Natural killer cell treated with Interleukin-12 subunit alpha and Interleukin-12 subunit beta and Interleukin-15 and Interleukin-18, amount 100 ng/mL, for 72 hours (primary cell): Measurements from ENCODE around the gene ARHGEF35. TPM values are rescaled to one million over a fixed set of nuclear protein-coding genes. Genes with fewer than 3 reads are reported as not detected.
"Not testable (repeated sequence)": the region's sequence is repeated elsewhere in the genome, so short reads cannot be mapped to it uniquely, and the experiment has no call there.

Experiments
- ATAC-seq, 2 donors: fragments of 150-1000 bp; cut with Tn5 transposase in 1 of 2; sonication (Bioruptor Pico), chemical (Tn5 transposase) in 1 of 2; 2 replicates each; pipeline ENCODE4 v1.10.0; 2021
- DNase-seq: peaks from one replicate; pipeline ENCODE4 v3.0.0; 2022; ENCODE audit warnings: low spot score
- H3K27ac Mint-ChIP-seq, 2 donors: 1 replicate in 1 of 2; 2 replicates in 1 of 2; pipeline ENCODE4 v1.8.0; 2022; ENCODE audit warnings: mixed read lengths in 2 of 2, mild to moderate bottlenecking in 1 of 2, moderate library complexity in 1 of 2
- H3K27me3 Mint-ChIP-seq, 2 donors: 1 replicate in 1 of 2; 2 replicates in 1 of 2; pipeline ENCODE4 v1.8.0; 2022; ENCODE audit warnings: mixed read lengths in 2 of 2
- H3K36me3 Mint-ChIP-seq: one replicate; pipeline ENCODE4 v1.8.0; 2022; ENCODE audit warnings: mixed read lengths
- H3K4me1 Mint-ChIP-seq, 2 donors: 1 replicate in 1 of 2; 2 replicates in 1 of 2; pipeline ENCODE4 v1.8.0; 2022; ENCODE audit warnings: low read depth in 2 of 2, mixed read lengths in 2 of 2, mild to moderate bottlenecking in 1 of 2
- H3K4me3 Mint-ChIP-seq: one replicate; pipeline ENCODE4 v1.8.0; 2022; ENCODE audit warnings: mixed read lengths
- H3K9me3 Mint-ChIP-seq: 2 replicates; pipeline ENCODE4 v1.8.0; 2022; ENCODE audit warnings: mixed read lengths
- total RNA-seq, 2 donors: library from RNA; stranded (reverse); gene quantifications; one replicate each; pipeline ENCODE4 v1.2.3, GENCODE V29; 2022

The ARHGEF35 gene
- total RNA-seq, 2 donors from 2014 or later: 1.2 TPM; not detected in 1

DNA sequence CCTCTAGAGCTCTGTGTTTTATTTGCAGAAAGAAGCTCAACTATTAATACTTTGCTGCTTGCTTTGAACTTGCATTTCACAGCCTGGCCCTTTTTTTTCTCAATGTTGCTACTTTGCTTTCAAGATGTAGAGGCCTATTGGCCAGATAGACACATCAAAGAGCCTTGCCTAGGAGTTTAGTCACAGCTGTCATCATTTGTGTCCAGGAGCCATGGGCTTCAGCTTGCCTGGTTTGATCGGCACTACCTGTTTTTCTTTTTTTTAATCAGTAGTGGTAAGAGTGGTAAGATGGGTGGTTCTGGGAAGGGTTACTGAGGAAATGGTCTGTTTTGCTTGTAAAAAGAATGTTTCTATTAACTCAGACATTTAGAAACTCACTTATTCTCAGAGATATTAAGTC is 6.3 kb upstream of the ARHGEF35 start:
- not testable (repeated sequence) for H3K4me1 Mint-ChIP-seq, H3K27ac Mint-ChIP-seq, DNase-seq, H3K27me3 Mint-ChIP-seq, H3K4me3 Mint-ChIP-seq, H3K9me3 Mint-ChIP-seq, H3K36me3 Mint-ChIP-seq, ATAC-seq

DNA sequence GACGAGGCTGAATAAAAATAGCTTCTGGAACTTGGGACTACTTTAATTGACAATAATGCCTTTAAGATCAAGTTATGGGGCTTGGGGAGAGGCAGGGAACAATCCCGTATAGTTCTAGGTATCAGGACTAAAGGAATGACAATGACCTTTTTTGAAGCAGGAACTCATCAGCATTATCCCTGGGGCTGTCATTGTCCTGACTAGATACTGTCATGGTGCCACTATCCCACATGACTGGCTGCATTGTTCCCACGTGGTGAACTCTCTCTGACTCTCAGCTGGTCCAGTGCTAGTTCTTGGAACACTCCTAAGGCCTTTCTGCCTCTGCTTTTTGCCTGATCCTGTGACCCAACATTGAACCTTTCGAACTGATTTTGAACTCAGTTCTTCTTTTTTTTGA is 3.3 kb upstream of the ARHGEF35 start:
- not testable (repeated sequence) for H3K36me3 Mint-ChIP-seq, H3K4me3 Mint-ChIP-seq, ATAC-seq, H3K27ac Mint-ChIP-seq, DNase-seq, H3K9me3 Mint-ChIP-seq, H3K27me3 Mint-ChIP-seq, H3K4me1 Mint-ChIP-seq

GRCh38 chr7:144194453-144194852 is 1.2 kb downstream of the ARHGEF35 start:
- DNase-seq, H3K27ac Mint-ChIP-seq, ATAC-seq, H3K27me3 Mint-ChIP-seq, H3K36me3 Mint-ChIP-seq, H3K4me3 Mint-ChIP-seq, H3K9me3 Mint-ChIP-seq, H3K4me1 Mint-ChIP-seq: not testable (repeated sequence)

- H3K4me3 Mint-ChIP-seq, H3K27ac Mint-ChIP-seq, H3K9me3 Mint-ChIP-seq, DNase-seq, H3K27me3 Mint-ChIP-seq, H3K4me1 Mint-ChIP-seq, H3K36me3 Mint-ChIP-seq: not testable (repeated sequence)
- ATAC-seq: peak; percentile 48 to 50
These were observed 1.9 kb downstream of the ARHGEF35 start for GRCh38 chr7:144193782-144194181.

DNA sequence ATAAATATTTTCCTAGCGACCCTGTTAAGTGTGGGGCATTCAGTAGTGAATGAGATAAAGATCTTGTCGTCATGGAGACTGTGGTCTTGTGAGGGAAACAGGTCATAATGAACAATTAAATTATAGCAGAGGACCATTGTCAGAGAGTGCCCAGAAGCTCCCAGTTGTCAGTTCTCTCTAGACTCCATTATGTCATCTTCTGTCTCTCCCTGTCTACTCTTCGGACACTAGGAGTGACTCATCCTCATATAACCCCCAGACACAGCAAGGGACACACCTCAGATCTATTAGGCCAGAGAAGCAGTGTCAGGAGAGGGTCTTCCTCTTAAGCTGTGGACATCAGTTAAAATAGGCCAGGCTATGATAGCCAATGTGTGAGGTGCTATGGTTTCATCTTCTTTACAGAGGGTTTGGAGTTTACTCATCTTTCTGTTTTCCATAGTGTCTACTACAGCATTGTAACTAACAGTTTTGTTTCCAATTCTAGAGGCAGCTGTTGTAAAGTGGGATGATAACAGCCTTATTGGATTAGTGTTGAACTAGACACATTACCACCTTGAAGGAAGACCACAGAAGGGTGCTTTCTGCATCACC is 7.0 kb downstream of the ARHGEF35 start:
- not testable (repeated sequence) for H3K27me3 Mint-ChIP-seq, H3K27ac Mint-ChIP-seq, H3K4me3 Mint-ChIP-seq, H3K36me3 Mint-ChIP-seq, H3K9me3 Mint-ChIP-seq, DNase-seq, H3K4me1 Mint-ChIP-seq
- peak; percentile 5 to 13 for ATAC-seq

GRCh38 chr7:144187848-144188247 is 7.8 kb downstream of the ARHGEF35 start:
- H3K36me3 Mint-ChIP-seq, H3K4me3 Mint-ChIP-seq, H3K27me3 Mint-ChIP-seq, DNase-seq, H3K9me3 Mint-ChIP-seq, H3K27ac Mint-ChIP-seq, H3K4me1 Mint-ChIP-seq: not testable (repeated sequence)
- ATAC-seq: peak in 1 of 2 donors; percentile 52

DNA sequence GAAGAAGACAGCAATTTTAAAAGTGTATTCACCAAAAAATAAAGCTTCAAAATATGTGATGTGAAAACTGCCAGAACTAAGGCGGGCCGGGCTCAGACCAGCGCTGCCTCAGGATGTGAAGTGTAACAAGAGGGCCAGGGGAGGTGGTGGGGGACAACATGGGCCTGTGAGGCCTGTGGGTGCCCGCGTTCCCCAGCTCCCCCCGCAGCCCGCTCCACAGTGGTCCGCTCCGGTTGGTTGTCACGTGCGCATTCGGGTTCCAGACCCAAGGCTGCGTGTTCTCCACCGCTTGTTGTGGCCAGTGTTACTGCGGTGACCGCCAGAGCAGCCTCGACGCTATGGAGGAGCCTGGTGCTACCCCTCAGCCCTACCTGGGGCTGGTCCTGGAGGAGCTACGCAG is 12.5 kb downstream of the ARHGEF35 start, which contains the start of gene CTAGE4:
CTAGE4 (plus strand) TSS at position 301 of the 400 bp plus-strand sequence; CDS start at position 339, 38 bp downstream.
- not testable (repeated sequence) for H3K4me3 Mint-ChIP-seq, ATAC-seq, H3K27me3 Mint-ChIP-seq, DNase-seq, H3K36me3 Mint-ChIP-seq, H3K9me3 Mint-ChIP-seq, H3K27ac Mint-ChIP-seq, H3K4me1 Mint-ChIP-seq

GRCh38 chr7:144179165-144179479 is 16.5 kb downstream of the ARHGEF35 start:
- not testable (repeated sequence) for H3K27ac Mint-ChIP-seq, H3K9me3 Mint-ChIP-seq, H3K4me1 Mint-ChIP-seq, DNase-seq, H3K4me3 Mint-ChIP-seq, ATAC-seq, H3K36me3 Mint-ChIP-seq
- H3K27me3 Mint-ChIP-seq: peaks cover 8 to 26% of the 10 kb centered on the region in 2 donors

DNA sequence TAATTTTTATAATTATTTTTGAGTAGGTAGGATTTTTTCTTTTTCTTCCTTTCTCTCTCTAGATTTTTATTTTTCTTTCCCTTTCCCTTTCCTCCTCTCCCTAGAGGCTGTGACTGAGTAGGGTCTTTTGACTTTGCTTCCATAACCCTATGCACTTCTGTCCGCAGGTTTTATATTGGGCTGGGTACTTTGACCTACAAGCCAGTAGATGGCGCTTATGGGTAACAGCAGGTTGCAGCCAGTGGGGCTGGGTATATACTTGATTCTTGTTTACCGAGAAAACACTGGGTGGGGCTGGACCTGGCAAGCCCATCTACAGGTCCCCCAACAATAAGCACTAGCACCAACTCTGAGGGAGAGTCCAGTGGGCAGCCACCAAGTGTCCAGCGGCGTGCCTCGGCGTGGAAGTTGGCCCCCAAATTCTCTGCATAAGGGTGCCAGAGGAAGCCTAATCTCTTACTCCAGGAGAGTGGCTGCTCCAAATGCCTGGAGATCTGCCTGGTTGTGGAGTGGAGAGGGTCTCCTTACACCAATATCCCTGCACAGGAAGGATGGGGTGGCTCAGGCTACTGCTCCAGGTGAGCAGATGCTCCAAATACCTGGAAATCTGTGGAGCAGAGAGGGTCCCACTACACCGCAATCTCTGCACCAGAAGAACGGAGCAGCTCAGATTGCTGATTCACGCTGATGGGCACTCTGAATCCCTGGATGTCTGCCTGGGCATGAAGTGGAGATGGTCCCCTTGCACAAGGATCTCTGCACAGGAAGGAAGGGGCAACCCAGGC is 17.1 kb downstream of the ARHGEF35 start:
- not testable (repeated sequence) for H3K9me3 Mint-ChIP-seq, H3K27ac Mint-ChIP-seq, H3K4me1 Mint-ChIP-seq, DNase-seq, H3K4me3 Mint-ChIP-seq, H3K36me3 Mint-ChIP-seq
- peaks cover 8 to 26% of the 10 kb centered on the region in 2 donors for H3K27me3 Mint-ChIP-seq
- peak; percentile 50 to 58 for ATAC-seq

- no peak for DNase-seq
- H3K27ac Mint-ChIP-seq: no peak overlapping the region
- H3K36me3 Mint-ChIP-seq: no peaks in the 10 kb centered on the region
- H3K9me3 Mint-ChIP-seq: no peaks in the 10 kb centered on the region
- peaks cover 15 to 34% of the 10 kb centered on the region in 2 donors for H3K27me3 Mint-ChIP-seq
- ATAC-seq: no peak
- no peak overlapping the region for H3K4me3 Mint-ChIP-seq
- H3K4me1 Mint-ChIP-seq: no peaks in the 10 kb centered on the region
These were observed 21.0 kb downstream of the ARHGEF35 start for GRCh38 chr7:144174613-144175012.

- H3K9me3 Mint-ChIP-seq, H3K27ac Mint-ChIP-seq, H3K4me1 Mint-ChIP-seq, ATAC-seq, DNase-seq, H3K4me3 Mint-ChIP-seq, H3K36me3 Mint-ChIP-seq: not testable (repeated sequence)
- H3K27me3 Mint-ChIP-seq: peaks cover 13 to 17% of the 10 kb centered on the region in 2 donors
These were observed 23.9 kb downstream of the ARHGEF35 start for GRCh38 chr7:144171594-144172350.

GRCh38 chr7:144164784-144165183 is 30.8 kb downstream of the ARHGEF35 start:
- ATAC-seq: no peak
- DNase-seq: no peak
- Mint-ChIP-seq H3K27ac (no peak overlapping the region), H3K27me3 (peaks cover 13 to 31% of the 10 kb centered on the region in 2 donors), H3K4me3 (no peak overlapping the region), H3K4me1 (no peaks in the 10 kb centered on the region), H3K36me3 (no peaks in the 10 kb centered on the region), H3K9me3 (peaks cover 3% of the 10 kb centered on the region)

GRCh38 chr7:144158861-144159260 is 36.8 kb downstream of the ARHGEF35 start:
- H3K27me3 Mint-ChIP-seq: peaks cover 12 to 23% of the 10 kb centered on the region in 2 donors

DNA sequence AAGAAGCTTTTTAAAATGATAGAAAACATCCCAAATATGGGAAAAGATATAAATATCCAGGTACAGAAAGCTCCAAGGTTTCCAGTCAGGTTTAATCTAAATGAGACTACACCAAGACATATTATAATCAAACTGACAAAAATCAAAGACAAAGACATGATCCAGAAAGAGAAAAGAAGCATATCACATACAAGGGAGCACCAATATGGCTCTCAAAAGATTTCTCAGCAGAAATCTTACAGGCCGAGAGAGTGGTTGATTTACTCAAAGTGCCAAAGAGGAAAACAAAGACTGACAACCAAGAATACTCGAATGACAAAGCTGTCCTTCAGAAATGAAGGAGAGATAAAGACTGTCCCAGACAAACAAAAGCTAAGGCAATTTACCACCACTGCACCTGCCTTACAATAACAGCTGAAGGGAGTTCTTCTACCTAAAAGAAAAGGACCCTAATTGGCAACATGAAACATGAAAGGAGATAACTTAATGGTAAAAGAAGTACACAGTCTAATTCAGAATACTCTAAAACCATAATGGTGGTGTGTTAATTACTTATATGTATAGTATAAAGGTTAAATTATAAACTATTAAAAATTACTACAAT is 47.3 kb downstream of the ARHGEF35 start:
- ATAC-seq (no peak), DNase-seq (no peak)
- peaks cover 8 to 20% of the 10 kb centered on the region in 2 donors for H3K27me3 Mint-ChIP-seq
- no peak overlapping the region for H3K4me3 Mint-ChIP-seq
- peaks cover 9% of the 10 kb centered on the region for H3K9me3 Mint-ChIP-seq
- no peaks in the 10 kb centered on the region for H3K4me1 Mint-ChIP-seq
- H3K27ac Mint-ChIP-seq: no peak overlapping the region
- peaks cover 24% of the 10 kb centered on the region for H3K36me3 Mint-ChIP-seq

More at GRCh38 chr7:144158861-144159260, 36.8 kb downstream of the ARHGEF35 start:
- H3K4me1 Mint-ChIP-seq: no peaks in the 10 kb centered on the region
- no peak overlapping the region for H3K4me3 Mint-ChIP-seq
- peaks cover 6% of the 10 kb centered on the region for H3K9me3 Mint-ChIP-seq
- H3K36me3 Mint-ChIP-seq: no peaks in the 10 kb centered on the region
- DNase-seq (no peak), ATAC-seq (no peak)
- H3K27ac Mint-ChIP-seq: no peak overlapping the region
